MV-4-11 (cell line): ENCODE results near the gene ADAR.

ENCODE experiments used
- DNase-seq: peaks from one replicate; lab custom pipeline; 2025; lab: John Stamatoyannopoulos, UW

The ADAR gene

DNA sequence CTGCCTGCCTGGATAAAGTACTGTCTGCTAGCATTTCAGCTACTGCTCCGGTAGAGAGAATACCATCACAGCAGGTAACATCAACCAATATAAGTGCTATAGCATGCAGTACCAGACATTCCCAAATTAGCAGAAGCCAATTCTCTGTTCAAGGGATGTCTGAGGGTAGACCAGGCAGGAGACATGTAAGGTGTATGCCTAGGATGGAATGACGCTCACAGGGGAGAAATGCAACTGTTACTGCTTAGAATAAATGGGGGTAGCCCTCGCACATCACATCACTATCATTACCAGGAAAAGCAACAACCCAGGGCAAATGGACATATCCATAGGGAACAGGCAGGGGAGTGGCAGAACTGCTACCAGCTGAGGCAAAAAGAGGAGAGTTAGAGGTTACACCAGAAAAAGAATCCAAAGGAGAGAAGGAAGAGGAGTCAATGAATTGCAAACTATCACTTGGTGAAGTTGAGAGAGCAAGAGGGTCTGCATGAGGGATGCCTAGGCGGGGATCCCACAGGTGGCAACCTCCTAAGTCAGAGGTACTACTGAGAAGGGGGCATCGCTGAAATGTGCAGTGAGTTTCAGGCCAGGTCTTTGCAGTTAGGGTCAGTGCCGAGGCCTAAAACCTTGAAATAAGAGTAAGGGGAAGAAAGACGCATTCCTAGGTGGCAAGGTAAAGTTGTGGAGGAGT, 50.6 kb downstream of the ADAR start:
- no peak for DNase-seq

DNA sequence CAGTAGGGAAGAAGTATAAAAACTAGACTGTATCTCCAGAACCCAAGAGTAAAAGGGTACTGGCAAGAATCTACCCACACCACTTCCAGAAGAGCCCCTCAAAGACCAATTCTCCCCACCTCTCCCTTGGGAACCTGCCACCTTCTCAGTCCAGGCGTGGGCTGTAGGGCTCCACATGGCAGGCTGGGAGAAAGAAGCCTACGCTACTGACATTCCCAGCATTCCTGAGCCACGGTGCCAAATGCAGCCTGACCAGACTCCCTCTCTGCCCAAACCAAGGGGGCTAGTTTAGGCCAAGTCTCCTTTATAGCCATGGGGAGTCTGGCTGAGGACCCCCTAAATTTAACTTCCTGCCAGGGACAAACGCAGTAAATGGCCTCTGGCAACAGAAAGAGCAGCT, 51.6 kb downstream of the ADAR start:
- DNase-seq: no peak

DNA sequence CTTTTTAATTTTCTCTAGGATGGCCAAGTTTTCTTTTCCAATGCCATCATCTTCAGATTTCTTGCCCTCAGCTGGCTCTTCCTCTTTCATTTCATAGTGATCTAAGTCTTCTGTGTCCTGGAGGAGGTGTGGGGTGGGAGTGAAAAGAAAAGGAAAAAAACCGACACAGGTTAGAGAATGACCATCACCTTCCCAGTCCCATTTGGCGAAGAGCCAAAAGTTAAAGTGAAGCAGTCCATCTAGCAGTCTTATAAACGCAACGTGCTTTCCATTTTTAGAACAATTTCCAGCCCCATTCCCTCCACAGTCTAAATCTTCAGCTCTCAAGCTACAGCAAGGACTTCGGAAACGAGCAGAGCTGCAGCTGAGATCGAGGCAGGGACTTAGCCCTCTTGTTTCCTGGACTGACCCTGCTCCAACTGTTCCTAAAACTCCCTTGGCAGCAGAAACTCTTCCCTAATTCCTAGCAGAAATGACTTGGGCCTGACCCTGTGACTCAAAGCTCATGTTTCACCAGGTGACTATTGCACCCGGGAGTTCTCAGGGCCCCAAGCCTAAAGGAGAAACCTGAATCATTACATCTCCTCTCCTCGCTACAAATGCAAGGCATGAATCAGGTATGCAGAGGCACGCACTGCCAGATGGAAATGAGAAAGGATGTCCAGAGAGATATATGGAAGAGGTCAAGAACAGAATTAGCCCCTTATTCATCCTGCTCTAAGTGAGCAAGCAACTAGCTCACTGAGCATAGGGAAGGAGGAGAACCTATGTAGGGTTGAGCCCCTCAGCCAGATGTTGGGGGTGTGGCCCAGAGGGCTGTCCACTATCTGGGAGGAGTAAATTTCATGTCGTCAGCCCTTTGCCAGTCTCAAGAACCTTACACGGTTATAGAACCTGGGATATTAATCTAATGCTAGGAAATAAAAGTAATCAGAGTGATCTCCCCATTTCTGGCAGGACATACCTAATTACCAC, 54.6 kb downstream of the ADAR start:
- DNase-seq: no peak

DNA sequence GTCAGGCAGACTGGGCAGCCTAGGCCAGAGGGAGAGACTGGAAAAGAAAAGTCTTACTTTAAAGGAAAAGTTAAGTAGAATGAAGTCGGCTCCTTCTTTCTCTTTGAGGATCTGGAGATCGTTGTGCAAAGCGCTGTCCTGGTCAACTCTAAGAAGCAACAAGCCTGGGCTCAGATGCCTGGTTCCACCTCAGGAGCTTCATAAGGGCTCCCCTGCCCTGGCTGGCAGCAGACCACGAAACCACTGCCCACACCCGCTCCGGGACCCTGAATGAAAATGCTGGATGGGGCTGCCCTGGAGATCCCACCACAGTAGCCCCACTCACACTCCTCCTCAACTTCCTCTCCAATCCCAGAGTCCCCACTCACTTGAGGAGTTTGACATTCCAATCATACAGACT, 56.0 kb downstream of the ADAR start:
- DNase-seq: no peak

DNA sequence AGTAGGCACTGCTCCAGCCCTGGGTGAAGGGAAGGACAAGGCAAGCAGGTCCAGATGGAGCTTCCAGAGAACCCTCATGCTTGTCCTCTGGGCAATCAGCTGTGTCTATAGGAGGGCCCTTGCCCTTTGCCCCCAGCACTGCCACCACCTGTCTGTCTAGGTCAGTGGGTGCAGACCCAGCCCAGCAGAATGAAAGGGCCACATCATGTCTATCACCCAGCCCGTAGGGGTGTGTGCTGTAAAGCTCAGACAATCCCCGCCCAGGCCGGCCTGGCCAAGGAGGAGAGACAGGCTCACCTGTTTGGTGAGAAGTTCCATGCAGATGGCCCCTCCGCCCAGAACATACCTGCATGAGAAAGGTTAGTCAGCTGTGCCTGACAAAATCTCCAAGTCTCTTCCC, 56.5 kb downstream of the ADAR start:
- no peak for DNase-seq

DNA sequence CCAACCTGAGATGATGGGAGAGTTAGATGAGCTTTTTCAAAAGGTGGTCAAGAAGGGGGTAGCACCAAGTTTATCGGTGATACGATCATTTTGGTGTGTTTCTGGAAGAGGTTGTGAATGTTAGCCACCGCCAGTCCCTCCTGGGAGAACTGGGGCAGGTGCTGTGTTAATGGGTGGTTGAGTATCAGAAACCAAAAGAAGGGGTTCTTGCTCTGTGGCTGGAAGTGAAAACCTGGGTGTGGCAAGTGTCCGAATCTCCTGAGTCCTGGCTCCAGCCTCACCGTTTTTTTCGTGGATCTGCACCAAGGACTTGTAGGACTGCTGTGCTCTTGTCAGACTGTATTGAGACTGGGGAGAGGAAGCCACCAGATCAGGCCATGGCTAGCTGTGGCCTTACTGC, 57.3 kb downstream of the ADAR start:
- DNase-seq: no peak

DNA sequence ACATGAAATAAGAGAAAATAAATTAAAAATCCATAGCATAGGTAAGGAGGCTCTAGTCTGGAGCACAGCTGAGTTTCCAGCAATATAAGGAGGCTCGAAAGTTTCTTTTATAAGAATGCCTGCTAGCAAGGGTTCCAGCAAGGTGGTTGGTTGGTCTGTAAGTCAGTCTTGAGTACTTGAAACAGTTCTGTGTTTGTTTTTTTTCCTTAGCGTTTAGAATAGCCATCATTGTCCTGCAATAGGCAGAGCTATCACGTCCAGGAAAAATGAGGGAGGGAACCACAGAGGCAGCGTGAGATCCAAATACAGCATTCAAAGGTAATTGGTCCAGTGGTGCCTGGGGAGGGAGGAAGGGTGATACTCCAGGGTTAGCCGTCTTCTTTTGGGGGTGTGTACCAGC, 57.9 kb downstream of the ADAR start:
- no peak for DNase-seq

DNA sequence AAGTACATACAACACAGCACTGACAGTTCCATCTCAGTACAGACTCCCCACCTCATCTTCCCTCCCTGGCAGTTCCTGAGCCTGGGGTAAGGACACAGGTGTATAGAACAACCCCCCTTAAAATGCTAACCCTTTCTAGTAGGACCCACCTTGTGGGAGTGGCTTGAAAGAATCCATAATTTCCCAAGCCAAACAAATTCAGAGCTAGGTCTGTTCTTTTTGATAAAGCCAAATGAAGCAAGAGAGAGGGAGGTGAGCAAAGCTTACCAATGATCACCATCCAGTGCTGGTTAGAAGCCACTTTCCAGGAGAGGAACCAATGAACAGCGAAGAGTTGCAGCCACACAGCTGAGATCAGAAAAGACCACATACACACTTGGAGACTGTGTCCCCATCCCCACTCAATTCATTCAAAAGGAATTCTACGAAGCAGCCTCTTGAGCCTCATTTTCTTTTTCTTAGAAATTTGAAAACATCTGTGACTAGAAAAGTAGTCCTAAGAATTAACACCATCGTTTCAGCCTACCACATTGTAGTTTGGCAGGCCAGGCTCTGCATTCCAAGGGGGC, 58.7 kb downstream of the ADAR start:
- no peak for DNase-seq

DNA sequence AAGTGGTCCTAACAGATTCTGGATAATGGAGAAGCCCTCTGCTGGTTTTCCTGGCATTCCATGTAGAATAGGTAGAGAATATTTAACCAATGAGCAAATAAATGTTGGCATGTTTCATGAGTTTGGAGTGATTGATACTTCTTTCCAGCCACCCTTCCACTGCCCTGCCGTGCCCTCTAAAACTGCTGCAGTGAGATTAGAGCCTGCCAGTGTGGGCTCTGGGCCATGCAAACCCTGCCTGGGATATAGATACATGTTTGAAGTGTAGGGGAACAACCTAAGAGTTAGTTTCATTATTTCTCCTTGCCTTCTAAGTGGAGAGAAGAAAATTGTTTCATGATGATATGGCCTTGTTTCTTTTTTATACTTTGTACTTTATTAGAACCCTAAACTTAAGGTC, 60.0 kb downstream of the ADAR start:
- no peak for DNase-seq

DNA sequence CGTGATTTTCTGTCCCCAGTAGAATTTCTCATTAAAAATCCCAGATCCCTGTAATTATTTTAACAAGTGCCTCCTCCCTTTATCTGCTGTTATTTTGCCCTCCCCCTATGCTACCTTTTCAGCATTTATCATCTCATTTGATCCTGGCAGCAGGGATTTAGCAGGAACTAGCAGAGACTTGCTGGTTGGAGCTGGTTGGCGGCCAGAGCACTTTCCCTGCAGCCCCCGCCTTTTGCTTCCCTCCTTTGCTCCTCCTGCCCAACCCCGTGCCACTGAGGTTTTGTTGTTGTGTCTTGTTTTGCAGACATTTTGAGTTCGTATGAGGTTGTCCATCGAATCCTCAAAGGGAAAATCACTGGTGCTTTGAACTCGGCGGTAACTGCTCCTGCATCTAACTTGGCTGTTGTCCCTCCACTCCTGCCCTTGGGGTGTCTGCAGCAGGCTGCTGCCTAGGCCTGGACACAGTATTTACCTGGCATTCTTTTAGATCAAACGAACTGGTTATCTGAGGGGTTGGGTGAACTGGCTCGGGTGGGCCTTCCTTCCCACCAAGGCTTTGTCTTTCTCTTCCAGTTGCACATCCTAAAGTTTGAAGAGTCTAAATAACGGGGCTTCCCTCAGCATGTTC, 60.8 kb downstream of the ADAR start:
- no peak for DNase-seq

DNA sequence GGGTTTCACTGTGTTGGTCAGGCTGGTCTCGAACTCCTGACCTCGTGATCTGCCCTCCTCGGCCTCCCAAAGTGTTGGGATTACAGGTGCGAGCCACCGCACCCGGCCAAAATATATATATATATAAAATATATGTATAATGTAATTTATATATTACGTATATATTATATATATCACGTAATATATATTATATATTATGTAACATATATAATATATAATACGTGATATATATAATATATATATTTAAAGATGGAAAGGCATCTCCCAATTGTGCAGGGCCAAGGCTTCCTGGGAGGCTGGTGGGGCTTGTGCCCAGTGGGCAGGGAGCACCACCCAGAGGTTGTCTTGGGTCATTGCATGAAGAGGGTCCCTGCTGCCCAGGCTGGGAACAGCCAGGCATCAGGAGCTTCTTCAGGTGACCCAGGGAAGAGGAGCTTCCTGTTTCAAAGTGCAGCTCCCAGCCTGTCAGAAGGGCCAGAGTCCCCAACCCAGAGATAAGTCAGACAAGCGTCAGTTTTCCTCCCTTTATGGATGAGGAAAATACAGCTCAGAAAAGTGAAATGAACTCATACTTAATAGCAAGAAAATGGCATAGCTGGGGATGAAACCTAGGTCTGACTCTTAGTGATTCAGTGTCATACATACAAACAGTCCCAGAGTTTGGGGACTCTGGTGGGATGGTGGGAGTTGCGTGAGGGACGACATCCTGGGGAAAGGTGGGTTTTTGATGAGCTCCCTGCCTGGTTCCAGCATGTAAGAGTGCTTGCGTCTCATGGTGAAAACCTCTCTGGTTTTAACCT, 61.5 kb downstream of the ADAR start:
- peak; percentile 29 for DNase-seq

DNA sequence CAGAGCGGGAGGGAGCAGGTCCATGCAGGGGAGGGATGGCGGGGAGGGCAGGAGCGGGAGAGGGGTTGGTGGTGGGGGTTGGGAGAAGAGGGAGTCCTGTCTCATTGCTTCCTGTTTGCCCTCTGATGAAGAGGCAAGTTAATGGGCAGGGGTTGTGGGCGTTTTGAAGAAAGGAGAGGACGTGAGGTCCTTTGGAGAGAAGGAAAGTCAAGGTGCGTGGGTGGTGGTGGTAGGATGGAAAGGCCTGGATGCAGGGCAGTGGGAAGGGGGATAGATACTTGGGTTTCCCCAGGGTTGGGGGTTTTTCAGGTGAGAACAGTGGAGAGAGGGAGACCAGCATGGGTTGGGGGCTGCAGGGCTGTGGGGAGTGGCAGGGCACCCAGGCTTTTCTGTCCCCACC, 66.8 kb downstream of the ADAR start:
- no peak for DNase-seq

DNA sequence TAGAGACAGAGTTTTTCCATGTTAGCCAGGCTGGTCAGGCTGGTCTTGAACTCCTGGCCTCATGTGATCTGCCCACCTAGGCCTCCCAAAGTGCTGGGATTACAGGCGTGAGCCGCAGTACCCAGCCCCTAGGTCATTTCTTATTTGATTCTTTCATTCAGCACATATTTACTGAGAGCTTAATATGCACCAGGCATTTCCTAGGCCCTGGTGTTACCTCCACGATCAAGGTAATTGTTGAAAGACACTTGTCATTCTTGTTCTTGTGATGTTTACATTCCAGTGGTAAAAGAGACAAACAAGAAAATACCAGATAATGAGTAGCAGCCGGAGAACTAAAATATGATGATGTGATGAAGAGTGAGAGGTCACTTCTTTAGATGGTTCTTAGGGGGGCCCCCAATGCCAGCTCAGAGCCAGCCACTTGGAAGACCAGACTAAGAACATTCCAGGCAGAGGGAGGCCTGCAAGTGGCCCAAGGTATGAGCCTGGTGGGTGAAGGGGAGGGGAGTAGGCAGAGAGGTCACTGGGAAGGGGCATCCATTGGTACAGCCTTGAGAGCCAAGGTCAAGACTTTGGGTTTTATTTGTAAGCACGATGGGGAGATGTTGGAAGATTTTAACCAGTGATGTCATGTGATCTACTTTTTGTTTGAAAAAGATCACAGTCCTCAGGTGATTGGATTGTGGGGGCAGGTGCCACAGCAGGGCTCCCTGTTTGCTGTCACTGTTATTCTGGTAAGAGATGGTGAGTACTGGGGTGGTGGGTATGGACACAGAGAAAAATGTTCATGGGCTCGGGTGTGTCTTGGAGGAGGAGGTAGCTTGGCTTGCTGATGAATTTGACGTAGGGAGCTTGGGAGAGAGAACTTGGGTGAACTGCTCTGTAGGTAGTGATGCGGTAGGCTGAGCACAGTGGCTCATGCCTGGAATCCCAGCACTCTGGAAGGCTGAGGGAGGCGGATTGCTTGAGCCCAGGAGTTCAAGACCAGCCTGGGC, 68.2 kb downstream of the ADAR start:
- no peak for DNase-seq

DNA sequence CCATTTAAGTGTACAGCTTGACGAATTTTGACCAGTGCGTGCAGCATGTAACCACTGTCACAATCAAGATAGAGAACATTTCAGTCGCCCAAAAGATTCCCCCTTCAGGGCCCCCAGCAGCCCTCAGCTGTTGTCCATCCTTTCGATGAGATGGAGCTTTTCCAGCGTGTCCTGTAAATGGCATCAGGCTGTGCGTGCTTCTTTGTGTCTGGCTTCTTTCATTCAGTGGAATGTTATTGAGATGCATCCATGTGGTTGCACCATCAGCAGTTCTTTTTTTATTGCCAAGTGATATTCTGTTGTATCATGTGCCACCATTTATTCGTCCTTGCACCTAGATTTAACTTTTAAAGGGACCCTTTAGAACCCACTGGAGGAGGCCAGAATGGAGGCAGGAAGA, 71.4 kb downstream of the ADAR start:
- DNase-seq: no peak

DNA sequence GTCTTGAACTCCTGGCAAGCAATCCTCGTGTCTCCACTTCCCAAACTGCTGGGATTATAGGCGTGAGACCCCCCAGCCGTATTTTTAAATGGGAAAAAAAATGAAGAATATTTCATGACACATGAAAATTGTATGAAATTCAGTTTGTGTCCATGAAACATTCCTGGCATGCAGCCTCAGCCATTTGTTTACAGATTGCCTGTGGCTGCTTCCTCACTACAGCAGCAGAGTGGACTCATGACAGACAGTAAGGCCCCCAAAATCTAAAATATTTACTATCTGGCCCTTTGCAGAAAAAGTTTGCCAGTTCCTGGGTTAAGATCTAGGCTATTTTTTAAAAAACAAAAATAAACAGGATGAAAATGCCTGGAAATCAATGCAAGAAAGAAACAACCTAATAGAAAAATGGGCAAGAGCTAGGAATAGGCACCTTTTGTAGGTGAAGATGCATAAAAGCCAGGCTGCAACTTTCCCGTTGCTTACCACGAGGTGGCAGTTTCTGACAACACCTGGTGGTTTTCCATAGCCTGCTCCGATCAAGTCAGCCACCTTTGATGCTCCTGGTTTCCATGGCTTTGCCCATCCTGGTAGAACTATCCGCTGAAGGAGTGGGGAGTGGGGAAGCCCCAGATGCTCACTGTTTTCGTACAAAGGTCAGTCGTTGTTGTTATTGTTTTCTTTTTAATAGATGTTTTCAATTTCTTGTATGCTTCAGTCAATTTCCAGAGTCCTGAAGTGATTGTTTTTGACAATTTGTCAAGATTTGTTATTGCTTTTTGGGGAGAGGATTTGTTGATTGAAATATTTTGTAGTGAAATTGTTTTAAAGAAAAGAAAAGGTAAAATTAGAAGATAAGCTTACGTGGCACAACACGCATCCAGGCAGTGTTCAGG, 73.8 kb downstream of the ADAR start:
- no peak for DNase-seq
